NCI-H748 (cell line): ENCODE measurements around the gene CARHSP1.
"Not testable (repeated sequence)": the region's sequence is repeated elsewhere in the genome, so short reads cannot be mapped to it uniquely, and the experiment has no call there.

Experiments used
- DNase-seq: peaks from one replicate; lab custom pipeline; 2025; ENCODE audit not compliant: unreplicated experiment; lab: John Stamatoyannopoulos, UW

The CARHSP1 gene

GRCh38 chr16:8836797-8837196, 32.0 kb downstream of the CARHSP1 start:
- DNase-seq: not testable (repeated sequence)

- DNase-seq: no peak
These were observed 36.1 kb downstream of the CARHSP1 start for GRCh38 chr16:8832717-8833105.

GRCh38 chr16:8831871-8832716, 36.7 kb downstream of the CARHSP1 start:
- DNase-seq: no peak

GRCh38 chr16:8831450-8831849, 37.4 kb downstream of the CARHSP1 start:
- DNase-seq: no peak

GRCh38 chr16:8828541-8829165, 40.2 kb downstream of the CARHSP1 start:
- no peak for DNase-seq

- no peak for DNase-seq
These were observed 42.4 kb downstream of the CARHSP1 start for GRCh38 chr16:8826278-8826879.

GRCh38 chr16:8822403-8822802, 46.4 kb downstream of the CARHSP1 start:
- DNase-seq: no peak

- DNase-seq: no peak
These were observed 49.3 kb downstream of the CARHSP1 start for GRCh38 chr16:8819411-8820034.

GRCh38 chr16:8818504-8819270, 50.1 kb downstream of the CARHSP1 start:
- no peak for DNase-seq

GRCh38 chr16:8816967-8817655, 51.7 kb downstream of the CARHSP1 start:
- no peak for DNase-seq

GRCh38 chr16:8814095-8814806, 54.6 kb downstream of the CARHSP1 start:
- no peak for DNase-seq

GRCh38 chr16:8812162-8812843, 56.5 kb downstream of the CARHSP1 start:
- DNase-seq: no peak

- no peak for DNase-seq
These were observed 60.0 kb downstream of the CARHSP1 start for GRCh38 chr16:8808613-8809353.

- no peak for DNase-seq
These were observed 60.8 kb downstream of the CARHSP1 start for GRCh38 chr16:8808009-8808408.

GRCh38 chr16:8807189-8807588, 61.6 kb downstream of the CARHSP1 start:
- DNase-seq: no peak

GRCh38 chr16:8806272-8806983, 62.4 kb downstream of the CARHSP1 start:
- no peak for DNase-seq

- no peak for DNase-seq
These were observed 64.5 kb downstream of the CARHSP1 start for GRCh38 chr16:8804313-8804712.

GRCh38 chr16:8803733-8804132, 65.1 kb downstream of the CARHSP1 start:
- not testable (repeated sequence) for DNase-seq
